Daoy (cell line): ENCODE results near the gene CHST6. TPM values are rescaled to one million over a fixed set of nuclear protein-coding genes. Genes with fewer than 3 reads are reported as not detected.
"Not testable (repeated sequence)": the region's sequence is repeated elsewhere in the genome, so short reads cannot be mapped to it uniquely, and the experiment has no call there.

Source experiments
- DNase-seq: peaks from one replicate; pipeline ENCODE4 v3.0.0-alpha.2; 2015; ENCODE audit warnings: low read depth
- total RNA-seq: library from RNA; depleted of rRNA; stranded (reverse); fragments of >200 nt; shearing (Covaris generic); gene quantifications from 2 replicates; pipeline ENCODE4 v1.2.3, GENCODE V29; 2014

CHST6 gene
- total RNA-seq, 1 experiment from 2014 or later, result 0.51 TPM

DNA sequence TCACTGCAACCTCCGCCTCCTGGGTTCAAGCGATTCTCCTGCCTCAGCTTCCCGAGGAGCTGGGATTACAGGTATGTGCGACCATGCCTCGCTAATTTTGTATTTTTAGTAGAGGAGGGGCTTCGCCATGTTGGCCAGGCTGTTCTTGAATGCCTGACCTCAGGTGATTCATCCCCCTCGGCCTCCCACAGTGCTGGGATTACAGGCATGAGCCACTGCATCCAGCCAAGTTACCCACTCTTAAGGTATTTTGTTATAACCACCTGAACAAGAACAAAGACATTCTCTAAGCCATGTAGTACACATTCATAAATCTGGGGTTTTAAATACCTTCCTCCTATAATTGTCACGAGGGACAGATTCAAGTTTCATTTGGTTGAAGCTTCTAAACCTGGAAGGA is 18.4 kb downstream of the CHST6 start:
- peak; percentile 35 for DNase-seq

DNA sequence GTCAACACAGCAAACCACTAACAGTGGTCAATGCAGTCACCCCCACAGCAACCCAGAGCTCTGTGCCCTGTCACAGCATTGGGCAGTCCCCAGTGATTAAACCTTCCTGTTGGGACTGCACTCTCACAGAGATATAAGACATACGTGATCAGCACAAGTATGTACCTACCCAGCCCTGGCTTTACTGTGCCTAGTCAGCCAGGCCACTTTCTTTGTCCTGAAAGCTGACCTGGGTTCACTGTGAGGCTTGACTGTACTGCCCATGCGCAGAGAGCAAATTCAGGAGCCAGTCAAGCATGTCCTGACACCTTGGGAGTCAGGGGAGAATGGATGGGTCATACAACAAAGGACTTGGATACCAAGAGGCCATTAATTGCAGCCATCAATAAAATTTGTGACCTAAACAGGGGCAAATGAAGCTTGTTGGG is 19.8 kb downstream of the CHST6 start:
- DNase-seq, result no peak

DNA sequence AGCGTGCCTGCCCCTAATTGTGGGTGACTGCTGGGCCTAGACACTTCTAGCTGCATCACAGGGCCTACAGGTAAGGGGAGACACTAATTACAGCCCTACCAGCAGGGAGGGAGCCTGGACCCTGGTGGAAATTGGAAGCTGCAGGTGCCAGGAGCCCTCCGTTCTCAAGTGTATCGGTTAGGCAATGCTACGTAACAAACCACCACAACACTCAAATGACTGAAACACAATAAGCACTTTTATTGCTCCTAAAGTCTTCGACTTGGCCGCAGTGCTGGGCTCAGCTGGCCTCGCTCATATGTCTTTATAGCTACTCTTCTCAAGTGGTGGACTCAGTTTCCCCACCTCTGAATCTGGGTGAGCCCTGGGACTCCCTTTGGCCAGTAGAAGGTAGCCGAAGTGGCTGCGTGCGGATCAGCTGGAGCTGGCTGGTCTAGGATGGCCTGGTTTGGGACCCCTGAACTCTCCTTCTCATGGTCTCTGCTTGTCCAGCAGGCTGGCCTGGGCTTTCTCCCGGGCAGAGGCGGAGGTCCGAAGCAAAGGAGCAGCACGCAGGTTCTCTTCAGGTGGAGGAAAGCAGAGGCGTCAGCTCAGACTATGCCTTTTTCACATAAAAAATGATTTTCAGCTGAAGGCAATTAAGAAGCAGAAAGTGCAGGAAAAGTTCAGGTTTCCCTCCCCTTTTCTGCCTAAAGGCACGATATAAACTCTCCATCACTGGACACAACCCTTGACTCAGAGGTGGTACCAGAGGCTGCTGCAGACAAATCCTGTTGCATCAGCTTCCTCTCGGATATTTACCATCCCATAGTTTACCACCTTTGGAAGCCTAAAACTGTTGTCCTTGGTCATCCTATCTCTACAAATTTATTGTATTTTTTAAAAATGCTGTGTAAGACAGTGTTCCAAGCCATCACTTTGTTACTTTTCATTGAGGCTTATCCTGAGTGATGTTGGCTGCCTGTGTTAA is 22.0 kb downstream of the CHST6 start:
- DNase-seq, result no peak

DNA sequence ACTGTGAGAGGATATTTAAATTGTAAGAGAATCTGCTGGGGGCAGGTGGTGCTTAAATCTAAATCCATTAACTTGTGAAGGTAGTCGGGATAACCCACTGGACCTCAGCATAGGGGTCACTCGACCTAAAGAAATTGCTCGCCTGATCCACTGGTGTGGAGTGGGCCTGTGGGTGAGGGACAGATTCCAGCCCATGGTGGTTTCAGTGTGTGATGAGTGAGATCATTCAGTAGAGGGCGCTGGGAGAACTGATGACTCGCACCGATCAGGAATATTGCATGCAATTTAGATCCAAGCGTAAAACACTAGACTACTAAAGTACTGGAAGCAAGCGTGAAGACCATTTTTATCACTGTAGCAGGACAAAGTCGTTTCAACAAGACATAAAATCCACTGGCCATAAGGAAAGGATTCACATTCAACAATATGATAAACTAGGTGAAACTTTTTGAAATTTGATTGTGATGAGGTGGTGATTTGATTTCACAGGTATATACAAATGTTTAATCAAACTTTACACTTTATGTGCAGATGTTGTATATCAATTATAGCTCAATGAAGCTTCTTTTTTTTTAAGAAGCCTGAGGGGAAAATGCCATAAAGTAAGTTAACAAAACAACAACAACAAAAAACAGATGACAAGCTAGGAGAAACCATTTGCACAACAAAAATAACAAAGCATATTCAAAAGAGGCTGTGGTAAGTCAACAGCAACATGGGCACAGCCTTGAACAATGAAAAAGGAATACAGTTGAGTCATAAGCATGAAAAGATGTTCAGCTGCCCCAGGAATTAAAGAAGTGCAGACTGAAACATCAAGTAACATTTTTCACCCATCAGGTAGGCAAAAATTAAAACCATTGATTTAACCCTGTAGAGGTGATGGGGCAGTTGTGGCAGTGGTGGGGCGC is 23.3 kb downstream of the CHST6 start:
- DNase-seq, result peak; percentile 38

DNA sequence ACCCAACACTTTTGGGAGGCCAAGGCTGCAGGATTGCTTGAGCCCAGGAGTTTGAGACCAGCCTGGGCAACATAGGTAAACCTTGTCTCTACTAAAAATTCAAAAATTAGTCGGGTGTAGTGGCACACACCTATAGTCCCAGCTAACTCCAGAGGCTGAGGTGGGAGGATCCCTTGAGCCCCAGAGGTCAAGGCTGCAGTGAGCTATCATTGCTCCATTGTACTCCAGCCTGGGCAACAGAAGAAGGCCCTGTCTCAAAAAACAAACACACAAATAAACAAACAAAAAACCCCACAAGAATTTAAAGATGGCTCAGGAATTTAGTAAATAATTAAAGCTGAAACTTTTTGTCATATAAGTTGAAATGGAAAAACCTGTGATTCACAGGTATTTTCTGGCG is 28.5 kb downstream of the CHST6 start:
- DNase-seq, result no peak

DNA sequence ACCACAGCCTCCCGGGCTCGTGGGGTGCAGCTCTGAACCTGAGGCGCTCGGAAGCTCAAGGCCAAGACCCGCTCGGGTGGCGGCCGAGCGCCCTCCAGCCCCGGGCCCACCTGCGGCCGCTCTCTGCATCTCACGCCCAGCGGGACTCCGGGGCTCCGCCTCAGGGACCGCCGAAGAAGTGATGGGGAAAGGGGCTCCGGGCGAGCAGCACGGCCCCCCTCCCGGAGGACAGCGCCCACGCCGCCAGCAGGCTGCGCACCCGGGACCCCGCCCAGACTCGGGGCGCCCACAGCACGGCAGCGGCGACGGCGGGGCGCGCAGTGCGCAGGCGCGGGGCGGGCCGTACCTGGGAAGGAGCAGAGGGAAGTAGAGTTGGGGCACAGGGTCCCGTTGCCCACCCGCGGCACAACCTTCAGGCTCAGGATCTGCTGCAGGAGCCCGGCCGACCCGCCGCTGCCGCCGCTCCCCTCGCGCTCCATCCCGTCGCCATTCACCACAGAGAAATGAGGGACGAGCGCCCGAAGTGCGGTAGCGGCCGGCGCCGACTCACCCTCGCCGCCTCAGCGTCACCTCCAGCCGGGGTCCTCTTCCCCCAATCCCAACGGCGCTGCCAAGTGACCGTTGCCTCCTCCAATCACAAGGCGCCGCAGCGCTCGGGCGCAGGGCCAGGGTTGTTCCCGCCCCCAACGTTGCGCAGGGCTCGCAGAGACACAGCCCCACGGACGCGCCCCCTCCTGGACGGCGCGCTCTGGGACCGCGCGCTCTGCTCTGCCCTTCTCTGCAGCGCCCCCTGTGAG is 30.9 kb downstream of the CHST6 start, which contains the start of gene TMEM170A:
TMEM170A (minus strand) TSS at position 568 of the 797 bp plus-strand sequence; CDS start at position 479, 89 bp downstream.
- DNase-seq, result peak; percentile 99

DNA sequence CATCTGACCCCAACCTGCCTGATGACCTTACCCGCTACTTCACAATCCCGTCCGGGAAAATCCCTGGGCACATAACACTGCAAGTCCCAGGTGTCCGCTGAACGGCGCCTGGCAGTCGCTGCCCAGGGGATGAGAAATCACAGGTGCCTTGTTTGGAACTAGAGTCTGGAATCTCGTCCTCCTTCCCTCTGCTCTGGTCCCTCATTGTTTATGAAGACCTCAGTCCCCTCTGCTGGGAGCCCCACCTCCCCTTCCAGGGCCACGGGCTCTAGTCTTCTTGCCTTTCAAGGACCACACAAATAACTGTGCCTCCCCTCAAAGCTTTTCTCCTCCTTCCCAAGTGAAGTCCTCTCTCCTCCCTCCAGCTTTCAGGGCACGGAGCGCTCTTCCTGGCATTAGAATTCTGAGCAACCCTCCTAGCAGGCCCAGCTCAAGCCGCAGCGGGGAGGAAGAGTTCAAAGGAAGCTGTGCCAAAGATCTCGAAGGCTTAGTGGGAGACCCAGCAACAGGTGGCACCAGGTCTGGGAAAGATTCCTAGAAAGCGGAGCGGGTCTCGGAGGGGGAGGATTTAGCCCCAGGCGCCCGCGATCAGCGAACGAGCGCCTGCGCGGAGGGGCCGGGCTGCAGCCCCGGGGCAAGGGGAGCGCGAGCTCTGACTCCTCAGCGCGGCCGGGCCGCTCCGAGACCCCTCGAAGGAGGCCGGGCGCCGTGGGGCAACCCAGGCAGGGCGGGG is 31.7 kb downstream of the CHST6 start:
- peak; percentile 29 for DNase-seq

DNA sequence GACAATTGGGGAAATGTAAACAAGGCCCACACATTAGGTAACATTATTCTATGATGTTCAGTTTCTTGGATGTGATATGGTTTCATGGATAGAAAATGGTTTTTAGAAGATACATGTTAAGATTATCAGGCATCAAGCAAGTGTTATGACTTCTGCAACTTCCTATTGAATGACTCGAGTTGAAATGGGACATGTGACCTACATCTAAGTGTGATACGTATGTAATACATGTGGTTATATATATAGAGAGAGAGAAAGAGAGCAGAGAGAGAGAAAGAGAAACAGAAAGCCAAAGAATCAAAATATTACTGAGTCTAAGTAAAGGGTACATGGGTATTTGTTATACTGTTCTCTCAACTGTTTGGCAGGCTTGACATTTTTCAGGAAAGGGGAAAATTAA is 32.4 kb downstream of the CHST6 start:
- no peak for DNase-seq

DNA sequence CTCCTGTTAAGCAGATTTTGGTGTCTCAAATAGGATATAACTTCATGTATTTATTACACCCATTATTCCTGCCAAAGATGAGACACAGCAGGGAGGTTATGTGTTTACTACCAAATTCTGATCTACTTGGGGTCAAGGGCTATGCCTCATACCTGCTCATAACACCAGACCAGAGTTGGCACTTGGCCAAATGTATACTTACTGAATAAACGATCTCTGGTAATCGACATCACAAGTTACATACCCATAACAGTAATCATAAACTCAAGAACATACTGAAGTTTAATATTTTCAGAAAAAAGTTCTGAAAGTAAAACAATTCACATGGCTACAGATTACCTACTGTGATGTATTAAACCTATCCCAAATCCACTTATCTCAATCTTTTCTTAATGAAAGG is 33.7 kb downstream of the CHST6 start:
- DNase-seq, result no peak

DNA sequence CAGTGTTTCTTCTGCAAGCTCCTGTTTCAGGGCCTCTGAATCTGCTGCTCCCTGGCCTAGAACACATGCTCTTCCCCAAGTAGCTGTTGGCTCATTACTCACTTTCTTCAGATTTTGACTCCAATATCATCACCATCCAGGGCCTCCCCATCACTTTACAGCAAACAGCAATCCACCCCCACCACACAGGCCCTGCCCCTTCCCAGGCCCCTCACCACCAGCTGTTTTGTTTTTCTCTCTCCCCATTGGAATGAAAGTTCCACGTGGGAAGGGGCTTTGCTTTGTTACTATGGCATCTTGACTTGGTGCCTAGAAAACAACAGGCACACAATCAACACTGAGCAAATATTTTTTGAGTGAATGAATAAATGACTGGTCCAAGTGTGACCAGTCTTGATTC is 34.8 kb downstream of the CHST6 start:
- DNase-seq, result no peak

DNA sequence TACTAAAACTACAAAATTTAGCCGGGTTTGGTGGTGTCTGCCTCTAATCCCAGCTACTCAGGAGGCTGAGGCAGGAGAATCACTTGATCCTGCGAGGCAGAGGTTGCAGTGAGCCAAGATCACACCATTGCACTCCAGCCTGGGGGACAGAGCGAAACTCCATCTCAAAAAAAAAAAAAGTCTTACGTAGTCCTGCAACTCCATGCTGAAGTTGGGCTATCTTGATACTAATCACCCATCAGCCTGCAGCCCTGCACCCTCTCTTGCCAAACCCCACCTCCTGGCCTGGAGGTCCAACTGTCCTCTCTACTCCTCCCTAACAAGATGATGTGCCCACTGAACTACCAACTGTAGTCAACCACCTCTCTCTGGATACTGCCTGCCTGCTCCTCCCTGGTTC is 35.5 kb downstream of the CHST6 start:
- DNase-seq, result no peak

DNA sequence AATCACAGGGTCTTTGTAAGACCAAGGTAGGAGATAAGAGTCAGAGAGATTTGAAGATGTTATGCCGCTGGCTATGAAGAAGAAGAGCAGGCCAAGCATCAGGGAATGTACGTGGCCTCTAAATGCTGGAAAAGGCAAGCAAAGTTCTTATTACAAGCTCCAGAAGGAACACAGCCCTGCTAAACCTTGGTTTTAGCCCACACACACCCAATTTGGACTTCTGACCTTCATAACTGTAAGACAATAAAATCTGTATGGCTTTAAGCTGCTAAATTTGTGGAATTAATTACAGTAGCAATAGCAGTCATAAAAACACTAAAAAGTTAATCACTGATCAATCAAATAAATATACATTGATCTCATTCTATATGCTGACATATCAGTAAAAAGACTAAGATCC is 36.8 kb downstream of the CHST6 start:
- no peak for DNase-seq

DNA sequence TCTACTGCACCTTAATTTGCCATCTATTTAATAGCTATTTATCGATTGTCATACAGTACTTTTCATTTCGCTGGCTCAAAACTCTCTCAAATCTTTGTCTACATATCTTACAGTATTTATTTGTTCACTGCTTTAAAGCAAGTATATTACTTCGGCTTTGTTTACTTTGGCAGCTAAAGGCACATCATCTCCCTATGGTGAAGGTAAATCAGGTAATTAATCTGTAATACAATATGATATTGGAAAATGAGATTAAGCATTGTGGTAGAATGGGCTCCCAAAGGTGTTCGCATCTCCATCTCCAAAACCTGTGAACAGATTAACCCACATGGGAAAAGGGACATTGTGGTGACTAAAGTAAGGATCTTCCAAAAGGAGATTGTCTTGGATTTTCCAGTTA is 37.2 kb downstream of the CHST6 start:
- DNase-seq, result no peak

DNA sequence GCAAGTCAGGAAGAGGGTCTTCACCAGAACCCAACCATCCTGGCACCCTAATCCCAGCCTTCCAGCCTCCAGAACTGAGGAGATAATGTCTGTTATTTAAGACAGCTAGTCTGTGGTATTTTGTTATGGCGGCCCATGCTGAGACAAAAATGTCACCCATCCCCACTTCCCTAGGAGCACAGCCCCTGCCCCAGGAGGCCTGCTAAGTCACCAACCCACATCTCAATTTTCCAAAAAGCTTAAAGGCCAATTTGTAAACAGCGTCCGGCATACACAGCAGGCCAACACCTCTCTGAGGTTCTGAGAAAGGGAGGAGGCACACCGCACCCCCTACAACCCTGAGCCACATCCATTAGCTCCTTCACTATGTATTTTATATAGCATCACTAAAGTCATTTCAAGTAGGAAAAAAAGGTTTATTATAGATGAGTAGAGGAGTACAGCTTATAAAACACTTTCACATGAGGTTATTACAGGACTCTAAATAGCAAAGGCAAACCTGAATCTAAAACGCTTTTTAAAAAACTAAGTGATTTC is 37.7 kb downstream of the CHST6 start:
- DNase-seq, result no peak

DNA sequence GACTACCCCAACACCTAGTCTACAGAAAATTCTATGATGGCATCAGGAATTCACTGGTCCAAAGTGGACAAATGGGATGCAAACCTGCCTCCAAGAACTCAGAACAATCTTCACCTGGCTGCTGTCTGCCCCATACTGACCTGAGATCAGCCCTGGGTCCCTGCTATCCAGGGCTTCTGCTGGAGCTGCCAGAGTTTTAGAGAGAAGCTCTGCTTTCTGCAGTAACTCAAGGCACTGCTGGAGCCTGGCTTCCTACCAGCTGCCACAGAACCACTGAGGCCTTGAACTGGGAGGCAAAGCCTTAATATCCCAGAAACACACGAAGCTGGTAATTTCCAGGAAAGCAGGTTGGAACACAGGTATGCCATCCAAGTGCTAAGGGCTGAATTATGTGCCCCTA is 38.3 kb downstream of the CHST6 start:
- no peak for DNase-seq

DNA sequence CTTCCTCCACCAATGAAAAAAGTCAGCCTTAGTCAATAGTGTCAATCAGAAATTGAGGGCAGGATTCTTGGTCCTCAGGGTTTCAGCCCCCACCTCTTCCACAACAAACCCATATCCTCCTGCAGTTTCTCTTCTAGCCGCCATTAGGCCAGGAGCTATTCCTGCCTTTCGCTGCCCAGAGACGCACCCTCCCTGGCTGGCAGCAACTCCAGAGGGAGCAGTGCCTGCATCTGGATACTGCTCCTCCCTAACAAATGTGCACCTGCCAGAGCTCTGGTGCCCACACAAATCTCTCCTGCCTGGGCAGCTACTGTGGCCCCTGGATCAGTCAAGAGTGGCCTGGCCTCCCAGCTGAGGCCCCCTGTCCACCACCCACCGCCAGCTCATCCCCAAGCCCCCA is 38.8 kb downstream of the CHST6 start:
- DNase-seq, result not testable (repeated sequence)

DNA sequence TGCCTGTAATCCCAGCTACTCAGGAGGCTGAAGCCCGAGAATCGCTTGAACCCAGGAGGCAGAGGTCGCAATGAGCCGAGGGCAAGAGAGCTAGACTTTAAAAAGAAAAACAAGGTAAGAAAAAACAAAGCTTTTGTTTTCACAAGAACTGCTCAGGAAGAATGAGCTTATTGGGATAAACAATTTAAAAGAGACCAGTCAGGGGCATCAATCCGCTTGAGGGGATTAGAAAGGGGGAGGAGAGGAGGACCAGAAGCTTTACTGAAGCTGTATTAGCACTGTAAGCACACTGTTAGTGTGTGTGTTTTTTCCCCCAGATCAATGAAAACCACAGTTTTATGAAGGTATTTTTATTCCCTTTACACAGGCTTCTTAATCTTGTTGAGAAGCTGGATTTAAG is 39.6 kb downstream of the CHST6 start:
- DNase-seq, result no peak

DNA sequence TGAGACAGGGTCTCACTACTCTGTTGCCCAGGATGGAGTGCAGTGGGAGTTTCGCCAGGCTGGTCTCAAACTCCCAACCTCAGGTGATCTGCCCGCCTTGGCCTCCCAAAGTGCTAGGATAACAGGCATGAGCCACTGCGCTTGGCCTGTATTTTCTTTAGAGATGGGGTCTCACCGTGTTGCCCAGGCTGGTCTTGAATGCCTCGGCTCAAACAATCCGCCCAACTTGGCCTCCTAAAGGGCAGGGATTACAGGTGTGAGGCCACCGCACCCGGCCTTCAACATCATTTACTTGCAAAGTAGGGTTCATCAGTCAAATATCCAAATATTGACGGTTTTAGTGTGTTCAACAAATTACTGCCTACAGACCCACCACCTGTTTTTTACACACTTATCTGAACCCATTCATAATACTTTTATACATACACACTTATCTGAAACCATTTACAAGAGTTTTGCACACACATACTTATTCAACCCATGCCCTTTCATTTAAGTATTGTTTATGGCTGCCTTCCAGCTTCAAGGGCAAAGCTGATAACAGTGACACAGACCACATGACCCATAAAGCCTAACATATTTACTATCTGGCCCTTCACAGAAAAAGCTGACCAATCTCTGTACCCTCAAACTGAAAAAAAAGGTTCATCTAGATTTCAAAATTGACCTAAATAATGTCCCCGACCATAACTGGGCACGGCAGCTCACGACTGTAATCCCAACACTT is 42.6 kb downstream of the CHST6 start:
- DNase-seq, result no peak

DNA sequence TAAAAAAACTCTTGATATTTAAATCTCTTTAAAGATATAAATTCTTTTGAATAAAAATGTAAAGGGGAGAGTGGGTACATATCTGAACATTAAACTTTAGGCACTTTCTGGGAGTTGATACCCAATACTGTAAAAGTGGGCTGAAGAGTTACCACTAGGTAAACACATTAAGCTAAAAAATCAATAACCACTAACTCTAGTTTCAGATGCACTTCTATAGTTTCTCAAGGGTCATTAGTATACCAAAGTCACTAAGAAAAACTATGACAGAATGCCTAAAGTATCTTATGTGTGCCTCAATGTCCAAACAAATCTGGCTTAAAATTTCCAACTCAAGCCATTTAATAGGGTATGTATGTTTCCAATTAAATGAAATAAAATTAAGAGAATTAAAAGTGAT is 48.8 kb downstream of the CHST6 start:
- DNase-seq, result no peak

DNA sequence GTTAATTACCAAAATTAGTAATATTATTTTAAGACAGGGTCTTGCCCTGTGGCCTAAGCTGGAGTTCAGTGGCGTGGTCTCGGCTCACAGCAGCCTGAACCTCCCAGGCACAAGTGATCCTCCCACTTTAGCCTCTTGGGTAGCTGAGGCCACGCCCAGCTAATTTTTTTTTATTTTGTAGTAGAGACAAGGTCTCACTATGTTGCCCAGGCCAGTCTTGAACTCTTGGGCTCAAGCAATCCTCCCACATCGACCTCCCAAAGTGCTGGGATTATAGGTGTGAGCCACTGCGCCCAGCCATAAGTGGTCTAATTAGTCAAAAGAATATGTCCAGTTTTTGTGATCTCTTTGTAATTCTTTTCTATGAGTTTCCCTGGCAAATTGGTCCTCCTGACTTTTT is 49.9 kb downstream of the CHST6 start:
- no peak for DNase-seq
